ENCODE measurements around the gene MYO3B. TPM values are rescaled to one million over a fixed set of nuclear protein-coding genes. Genes with fewer than 3 reads are reported as not detected.

Gene MYO3B
- polyA plus RNA-seq, 2 of the 4 experiments (the other 2 are of a cell fraction), result 0.01 TPM; not detected in 1

- TF ChIP-seq REST (IDR thresholded peaks at IDR 0.05), result no peak
- TF ChIP-seq PHF8 (IDR thresholded peaks at IDR 0.05; ENCODE audit: borderline replicate concordance, low read depth), result no peak
- TF ChIP-seq HES2 (IDR thresholded peaks at IDR 0.05), result no peak
Measured at GRCh38 chr2:170524828-170525565, 347.1 kb downstream of the MYO3B start (continued).

GRCh38 chr2:170525566-170525900 is 347.6 kb downstream of the MYO3B start:
- TF ChIP-seq FOSL2 (IDR thresholded peaks at IDR 0.05), result peak; percentile 29; the same call in 1 of the 2 replicates
- TF ChIP-seq FOSL2 (CRISPR knock-in tag; IDR thresholded peaks at IDR 0.05), result 0 out of 2 replicates have a peak, but pooled peaks have one; percentile 7
- no peak for TF ChIP-seq SMC3 (IDR thresholded peaks at IDR 0.05)
- TF ChIP-seq MAFK (IDR thresholded peaks at IDR 0.05; ENCODE audit: partially characterized antibody), result peak; percentile 16
- no peak for TF ChIP-seq HMGXB4 (CRISPR knock-in tag; IDR thresholded peaks at IDR 0.05; ENCODE audit: borderline replicate concordance)
- no peak for TF ChIP-seq NFE2L2 (conservative IDR thresholded peaks at IDR 0.05; ENCODE audit: low read length)
- peak; percentile 42; the same call in 1 of the 2 replicates for TF ChIP-seq JUNB (IDR thresholded peaks at IDR 0.05)
- peak overlapping the region; percentile 41; the same call in 2 of the 3 replicates for H3K4me2 ChIP-seq
- no peak overlapping the region for H3K4me3 ChIP-seq
- no peak overlapping the region for H3K27ac ChIP-seq
- ChIA-PET CTCF (interaction anchor here (1.0 to 1.4 kb wide), 2 partner anchors 51 to 155 kb away, joined by 3 read pairs; no protein-coding TSS in a partner anchor), POLR2A (no interaction called here)
- peaks cover 18% of the 10 kb centered on the region; the same call in 2 of the 3 replicates for H3K4me1 ChIP-seq
- FAIRE-seq (no peak), DNase-seq (ENCODE audit: low read depth in 1 of 2, low spot score in 1 of 2) (peak; percentile 23 to 60), ATAC-seq (peak; percentile 80 to 86)
- 35% methylated on average over 5 of the region's 5 CpGs for WGBS (ENCODE audit: missing lambda C conversion rate)
- H3K9me3 ChIP-seq, result no peaks in the 10 kb centered on the region

GRCh38 chr2:170530284-170530745 is 352.4 kb downstream of the MYO3B start:
- CTCF ChIA-PET, result interaction anchor here (0.8 to 1.5 kb wide), 2 partner anchors 121 to 133 kb away, joined by 3 read pairs; no protein-coding TSS in a partner anchor
- DNase-seq (ENCODE audit: low read depth in 1 of 2, low spot score in 1 of 2), result peak; percentile 8 to 57
- Histone ChIP-seq H3K9me3 (no peaks in the 10 kb centered on the region), H3K4me3 (no peak overlapping the region; the same call in 2 of the 3 replicates), H3K4me1 (peaks cover 15% of the 10 kb centered on the region; the same call in 2 of the 3 replicates), H3K4me2 (peak overlapping the region; percentile 61), H3K27ac (no peak overlapping the region)
- peak; percentile 70 to 90; a peak in 5 of 6 replicates for ATAC-seq
- 6% methylated on average over 7 of the region's 7 CpGs for WGBS (ENCODE audit: missing lambda C conversion rate)
- POLR2A ChIA-PET, result no interaction called here
- TF ChIP-seq ZNF302 (CRISPR knock-in tag; IDR thresholded peaks at IDR 0.05), result no peak
- no peak for TF ChIP-seq NFE2L2 (conservative IDR thresholded peaks at IDR 0.05; ENCODE audit: low read length)
- no peak for TF ChIP-seq KDM5A (IDR thresholded peaks at IDR 0.05)
- TF ChIP-seq GATA3 (IDR thresholded peaks at IDR 0.05; ENCODE audit: borderline replicate concordance), result no peak
- TF ChIP-seq ZSCAN20 (CRISPR knock-in tag; IDR thresholded peaks at IDR 0.05), result no peak
- peak; percentile 12 for TF ChIP-seq MAFK (IDR thresholded peaks at IDR 0.05; ENCODE audit: partially characterized antibody)
- FAIRE-seq, result no peak
